T-helper 1 cell (primary cell): ENCODE results near the gene VCPKMT.

Source experiments
- DNase-seq, 5 donors: peaks; one replicate each; pipeline ENCODE4 v3.0.0-alpha.2; 2012 to 2020

The VCPKMT gene

GRCh38 chr14:50064993-50065392 lies 51.4 kb downstream of the VCPKMT start:
- peak in 4 of 5 donors; percentile 37 to 95 (median 42) for DNase-seq

- DNase-seq = no peak
Observed at GRCh38 chr14:50063876-50064420, 52.4 kb downstream of the VCPKMT start.

- DNase-seq = peak; percentile 51 to 95 (median 72)
Observed at GRCh38 chr14:50062438-50063085, 53.8 kb downstream of the VCPKMT start.

- peak; percentile 36 to 92 (median 52) for DNase-seq
Observed at GRCh38 chr14:50061664-50062437, 54.5 kb downstream of the VCPKMT start.

DNA sequence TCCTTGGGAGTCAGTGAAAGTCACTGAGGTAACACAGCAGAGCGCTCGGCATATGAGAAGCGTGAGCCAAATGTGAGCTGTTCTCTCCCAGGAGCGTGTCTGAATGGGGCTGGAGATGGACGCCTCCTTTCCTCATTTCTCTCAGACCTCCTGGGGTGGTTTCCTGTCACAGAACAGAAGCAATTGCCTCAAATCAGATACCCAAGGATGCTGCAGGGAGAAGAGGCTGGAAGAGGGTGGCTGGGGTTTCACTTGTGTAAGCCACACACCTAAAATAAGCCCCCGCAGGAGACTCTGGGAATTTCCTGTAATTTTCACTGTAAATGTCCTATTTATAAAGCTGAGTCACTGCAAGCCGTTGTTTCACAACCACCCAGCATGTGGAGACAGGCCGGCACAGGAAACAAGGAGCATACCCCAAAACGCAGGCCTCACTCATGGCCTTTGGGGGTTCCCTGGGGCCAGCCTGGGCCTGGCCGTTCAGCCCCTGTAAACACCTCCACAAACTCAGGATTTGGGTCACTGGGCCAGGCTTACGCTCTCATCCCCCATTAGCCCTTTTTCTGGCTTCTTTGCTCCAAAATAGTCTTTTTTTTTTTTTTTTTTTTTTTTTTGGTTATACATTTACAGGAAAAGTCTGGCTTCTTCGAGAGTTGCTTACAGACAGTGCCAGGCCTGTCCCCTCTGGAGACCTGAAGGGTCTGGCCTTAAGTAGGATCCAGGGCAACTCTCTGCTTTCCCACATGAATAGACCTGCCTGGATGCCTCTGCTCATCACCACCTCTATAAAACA lies 55.3 kb downstream of the VCPKMT start:
- DNase-seq = peak in 3 of 5 donors; percentile 23 to 76 (median 30)

DNA sequence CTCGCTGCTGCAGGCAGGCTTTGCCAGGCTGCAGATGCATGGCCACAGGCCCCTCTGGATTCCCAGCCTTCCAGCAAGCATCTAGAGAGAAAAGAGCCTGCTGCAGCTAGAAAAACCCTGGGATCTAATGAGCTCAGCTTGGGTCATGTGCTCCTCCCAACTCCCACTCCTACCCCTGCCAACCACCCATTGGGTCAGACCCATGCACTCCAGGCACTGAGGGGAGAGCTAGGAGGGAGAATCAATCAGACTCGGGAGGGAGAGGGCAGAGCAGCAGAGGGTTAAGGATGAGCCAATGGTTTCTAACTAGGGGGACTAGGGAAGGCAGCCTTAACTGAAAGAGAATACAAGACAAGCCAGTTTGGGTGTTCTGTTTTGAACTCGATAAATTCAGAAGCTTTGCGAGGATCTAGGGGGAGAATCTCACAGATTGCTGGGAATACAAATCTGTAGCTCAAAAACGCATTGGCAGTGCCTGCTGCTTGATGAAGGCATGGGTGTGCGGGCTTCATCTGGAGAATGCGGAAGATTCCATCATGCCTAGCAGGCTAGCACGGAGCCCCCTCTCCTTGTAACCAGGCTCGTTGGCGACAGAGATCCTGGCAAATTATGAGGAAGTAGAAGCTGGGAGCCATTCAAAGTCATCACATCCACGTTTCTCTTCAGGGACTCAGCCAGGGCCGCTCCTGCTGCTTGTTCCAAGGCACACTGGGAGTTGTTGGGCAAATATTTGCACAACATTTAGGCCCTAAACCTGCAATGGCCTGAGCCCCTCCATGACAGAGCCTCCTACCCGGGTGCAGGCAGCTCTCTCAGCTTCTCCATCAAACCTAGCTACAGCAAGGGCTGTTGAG lies 56.4 kb downstream of the VCPKMT start:
- DNase-seq = no peak
